ENCODE measurements around the gene CEP170B.
A peak's percentile ranks its signal among the peaks of the same experiment; 100 is the strongest.
"Not testable (repeated sequence)": the region's sequence is repeated elsewhere in the genome, so short reads cannot be mapped to it uniquely, and the experiment has no call there.

The CEP170B gene

GRCh38 chr14:104844306-104845032 lies 20.6 kb upstream of the CEP170B start:
- DNase-seq = no peak

GRCh38 chr14:104845033-104845666 lies 19.9 kb upstream of the CEP170B start:
- no peak for DNase-seq

- no peak for DNase-seq
Measured at GRCh38 chr14:104845834-104846441, 19.1 kb upstream of the CEP170B start.

GRCh38 chr14:104852280-104852663 lies 12.8 kb upstream of the CEP170B start:
- DNase-seq = no peak

GRCh38 chr14:104855532-104856090 lies 9.5 kb upstream of the CEP170B start:
- DNase-seq = no peak

GRCh38 chr14:104856157-104856868 lies 8.8 kb upstream of the CEP170B start:
- DNase-seq = no peak

GRCh38 chr14:104856869-104857860 lies 7.9 kb upstream of the CEP170B start:
- peak; percentile 22 for DNase-seq

GRCh38 chr14:104857931-104858330 lies 7.1 kb upstream of the CEP170B start:
- DNase-seq = not testable (repeated sequence)

- DNase-seq = no peak
Measured at GRCh38 chr14:104858811-104859426, 6.1 kb upstream of the CEP170B start.

- DNase-seq = no peak
Measured at GRCh38 chr14:104859900-104860299, 5.2 kb upstream of the CEP170B start.

GRCh38 chr14:104860414-104860813 lies 4.7 kb upstream of the CEP170B start:
- no peak for DNase-seq

GRCh38 chr14:104863131-104863862 lies 1.8 kb upstream of the CEP170B start:
- DNase-seq = no peak

GRCh38 chr14:104863923-104864266 lies 1.2 kb upstream of the CEP170B start:
- DNase-seq = no peak

GRCh38 chr14:104864267-104865080 lies 594 bp upstream of the CEP170B start:
- no peak for DNase-seq

- DNase-seq = peak; percentile 75
Measured at GRCh38 chr14:104865631-104866441, 768 bp downstream of the CEP170B start.

GRCh38 chr14:104866451-104867370 lies 1.6 kb downstream of the CEP170B start:
- DNase-seq = no peak

- no peak for DNase-seq
Measured at GRCh38 chr14:104867371-104868059, 2.4 kb downstream of the CEP170B start.

Measured in fibroblast of skin of right biceps (primary cell).